ENCODE results near the gene KIF20A.
A peak's percentile ranks its signal among the peaks of the same experiment; 100 is the strongest.

Gene KIF20A

GRCh38 chr5:138223532-138223931, 44.6 kb downstream of the KIF20A start:
- Histone ChIP-seq H3K4me3 (ENCODE audit: low read depth, low read length) (no peak overlapping the region), H3K9me3 (peaks cover 4% of the 10 kb centered on the region), H3K36me3 (no peaks in the 10 kb centered on the region), H3K4me1 (no peaks in the 10 kb centered on the region), H3K27me3 (peaks cover 30% of the 10 kb centered on the region)
- DNase-seq: no peak
- TF ChIP-seq CTCF (IDR thresholded peaks at IDR 0.05; ENCODE audit: low read depth, low read length): no peak

- Histone ChIP-seq H3K36me3 (no peaks in the 10 kb centered on the region), H3K4me1 (peaks cover 3% of the 10 kb centered on the region; the same call in 1 of the 2 replicates), H3K4me3 (ENCODE audit: low read depth, low read length) (no peak overlapping the region), H3K27me3 (peaks cover 30% of the 10 kb centered on the region), H3K9me3 (peaks cover 4% of the 10 kb centered on the region)
- TF ChIP-seq CTCF (IDR thresholded peaks at IDR 0.05; ENCODE audit: low read depth, low read length): no peak
- DNase-seq: no peak
Observed at GRCh38 chr5:138224712-138225111, 45.8 kb downstream of the KIF20A start.

GRCh38 chr5:138226910-138227309, 48.0 kb downstream of the KIF20A start:
- TF ChIP-seq CTCF (IDR thresholded peaks at IDR 0.05; ENCODE audit: low read depth, low read length): no peak
- H3K36me3 ChIP-seq: no peaks in the 10 kb centered on the region
- peaks cover 4% of the 10 kb centered on the region for H3K9me3 ChIP-seq
- DNase-seq: no peak
- H3K4me1 ChIP-seq: peaks cover 15% of the 10 kb centered on the region
- H3K27me3 ChIP-seq: peaks cover 39% of the 10 kb centered on the region
- no peak overlapping the region for H3K4me3 ChIP-seq (ENCODE audit: low read depth, low read length)

GRCh38 chr5:138229387-138229786, 50.5 kb downstream of the KIF20A start:
- Histone ChIP-seq H3K36me3 (no peaks in the 10 kb centered on the region), H3K9me3 (peaks cover 4% of the 10 kb centered on the region), H3K4me1 (peaks cover 15% of the 10 kb centered on the region), H3K27me3 (peaks cover 47% of the 10 kb centered on the region), H3K4me3 (ENCODE audit: low read depth, low read length) (no peak overlapping the region)
- no peak for DNase-seq
- TF ChIP-seq CTCF (IDR thresholded peaks at IDR 0.05; ENCODE audit: low read depth, low read length): no peak

- TF ChIP-seq CTCF (IDR thresholded peaks at IDR 0.05; ENCODE audit: low read depth, low read length): no peak
- H3K4me3 ChIP-seq (ENCODE audit: low read depth, low read length): no peak overlapping the region
- H3K4me1 ChIP-seq: peaks cover 15% of the 10 kb centered on the region
- H3K36me3 ChIP-seq: no peaks in the 10 kb centered on the region
- peaks cover 4% of the 10 kb centered on the region for H3K9me3 ChIP-seq
- DNase-seq: peak; percentile 90
- H3K27me3 ChIP-seq: peaks cover 48% of the 10 kb centered on the region
Observed at GRCh38 chr5:138230261-138230660, 51.3 kb downstream of the KIF20A start.

- H3K4me3 ChIP-seq (ENCODE audit: low read depth, low read length): no peak overlapping the region
- peak; percentile 27 for DNase-seq
- peaks cover under 1% of the 10 kb centered on the region for H3K9me3 ChIP-seq
- H3K27me3 ChIP-seq: peaks cover 50% of the 10 kb centered on the region
- peaks cover 15% of the 10 kb centered on the region for H3K4me1 ChIP-seq
- no peaks in the 10 kb centered on the region for H3K36me3 ChIP-seq
- no peak for TF ChIP-seq CTCF (IDR thresholded peaks at IDR 0.05; ENCODE audit: low read depth, low read length)
Observed at GRCh38 chr5:138230981-138231589, 52.2 kb downstream of the KIF20A start.

All from BE2C (cell line).